ENCODE measurements around the gene SMIM1. TPM values are rescaled to one million over a fixed set of nuclear protein-coding genes. Genes with fewer than 3 reads are reported as not detected.

The SMIM1 gene
- total RNA-seq, 1 experiment from 2014 or later: 2.7 TPM

- TF ChIP-seq CTCF (IDR thresholded peaks at IDR 0.05; ENCODE audit: unreplicated experiment): no peak
- BruUV-seq (replicated peaks): no TSS peak
- CTCF ChIA-PET: no interaction called here
Measured at GRCh38 chr1:3736131-3736561, 36.4 kb upstream of the SMIM1 start.

DNA sequence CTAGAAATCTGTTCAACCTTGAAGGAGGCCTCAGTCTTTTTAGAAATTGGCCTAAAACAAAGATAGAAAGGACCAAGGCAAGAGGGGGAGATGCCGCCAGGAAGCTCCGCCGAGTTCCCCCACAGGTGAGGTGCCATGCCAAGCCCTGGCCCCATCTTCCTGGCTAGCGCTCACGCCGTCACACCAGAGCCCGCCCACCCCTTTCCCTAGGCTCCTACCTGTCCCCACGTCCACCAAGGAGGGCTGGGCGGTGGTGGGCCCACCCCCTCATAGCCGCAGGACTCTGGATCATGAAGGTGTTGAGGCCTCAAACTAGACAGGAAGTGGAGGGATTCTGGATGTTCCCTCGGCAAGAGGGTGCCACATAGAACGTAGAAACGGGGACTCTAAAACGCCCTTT is 35.8 kb upstream of the SMIM1 start:
- no peak for TF ChIP-seq CTCF (IDR thresholded peaks at IDR 0.05; ENCODE audit: unreplicated experiment)
- CTCF ChIA-PET: no interaction called here
- intact Hi-C loops (cut with micrococcal nuclease; ENCODE audit: unreplicated experiment): no loop called here
- DNase-seq: no peak
- H3K9me3 Mint-ChIP-seq (ENCODE audit: low read depth, unreplicated experiment): no peaks in the 10 kb centered on the region
- no peaks in the 10 kb centered on the region for H3K4me1 Mint-ChIP-seq (ENCODE audit: low read depth, unreplicated experiment)
- no peaks in the 10 kb centered on the region for H3K27me3 Mint-ChIP-seq (ENCODE audit: unreplicated experiment)
- no peak overlapping the region for H3K4me3 Mint-ChIP-seq (ENCODE audit: low read depth, unreplicated experiment)
- no TSS peak for BruUV-seq (replicated peaks)
- no peak overlapping the region for H3K27ac Mint-ChIP-seq (ENCODE audit: unreplicated experiment)
- H3K36me3 Mint-ChIP-seq (ENCODE audit: insufficient read depth, unreplicated experiment): no peaks in the 10 kb centered on the region

More at GRCh38 chr1:3736131-3736561, 36.4 kb upstream of the SMIM1 start:
- H3K4me1 Mint-ChIP-seq (ENCODE audit: low read depth, unreplicated experiment): no peaks in the 10 kb centered on the region
- H3K9me3 Mint-ChIP-seq (ENCODE audit: low read depth, unreplicated experiment): no peaks in the 10 kb centered on the region
- H3K27ac Mint-ChIP-seq (ENCODE audit: unreplicated experiment): no peak overlapping the region
- intact Hi-C loops (cut with micrococcal nuclease; ENCODE audit: unreplicated experiment): no loop called here
- H3K27me3 Mint-ChIP-seq (ENCODE audit: unreplicated experiment): no peaks in the 10 kb centered on the region
- no peak overlapping the region for H3K4me3 Mint-ChIP-seq (ENCODE audit: low read depth, unreplicated experiment)
- no peaks in the 10 kb centered on the region for H3K36me3 Mint-ChIP-seq (ENCODE audit: insufficient read depth, unreplicated experiment)
- no peak for DNase-seq

DNA sequence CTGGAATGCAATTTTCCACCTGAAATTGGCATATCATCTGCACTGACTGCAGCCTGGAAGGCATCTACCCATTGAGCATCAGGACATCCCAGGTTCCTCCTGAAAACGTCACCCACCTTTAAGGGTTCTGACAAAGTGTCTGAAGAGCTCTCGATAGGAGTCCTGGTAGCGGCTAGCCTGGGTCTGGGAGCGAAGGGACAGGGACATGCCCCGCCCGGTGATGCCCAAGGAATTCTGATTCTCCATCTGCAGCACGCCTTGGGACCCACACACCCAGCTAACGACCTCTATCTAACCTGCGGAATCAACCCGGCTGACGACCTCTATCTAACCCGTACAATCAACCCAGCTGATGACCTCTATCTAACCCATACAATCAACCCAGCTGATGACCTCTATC is 33.6 kb upstream of the SMIM1 start:
- H3K36me3 Mint-ChIP-seq (ENCODE audit: insufficient read depth, unreplicated experiment): no peaks in the 10 kb centered on the region
- H3K27ac Mint-ChIP-seq (ENCODE audit: unreplicated experiment): no peak overlapping the region
- intact Hi-C loops (cut with micrococcal nuclease; ENCODE audit: unreplicated experiment): no loop called here
- H3K4me3 Mint-ChIP-seq (ENCODE audit: low read depth, unreplicated experiment): no peak overlapping the region
- no peak for TF ChIP-seq CTCF (IDR thresholded peaks at IDR 0.05; ENCODE audit: unreplicated experiment)
- no TSS peak for BruUV-seq (replicated peaks)
- H3K4me1 Mint-ChIP-seq (ENCODE audit: low read depth, unreplicated experiment): no peaks in the 10 kb centered on the region
- no peaks in the 10 kb centered on the region for H3K27me3 Mint-ChIP-seq (ENCODE audit: unreplicated experiment)
- DNase-seq: no peak
- CTCF ChIA-PET: no interaction called here
- no peaks in the 10 kb centered on the region for H3K9me3 Mint-ChIP-seq (ENCODE audit: low read depth, unreplicated experiment)

DNA sequence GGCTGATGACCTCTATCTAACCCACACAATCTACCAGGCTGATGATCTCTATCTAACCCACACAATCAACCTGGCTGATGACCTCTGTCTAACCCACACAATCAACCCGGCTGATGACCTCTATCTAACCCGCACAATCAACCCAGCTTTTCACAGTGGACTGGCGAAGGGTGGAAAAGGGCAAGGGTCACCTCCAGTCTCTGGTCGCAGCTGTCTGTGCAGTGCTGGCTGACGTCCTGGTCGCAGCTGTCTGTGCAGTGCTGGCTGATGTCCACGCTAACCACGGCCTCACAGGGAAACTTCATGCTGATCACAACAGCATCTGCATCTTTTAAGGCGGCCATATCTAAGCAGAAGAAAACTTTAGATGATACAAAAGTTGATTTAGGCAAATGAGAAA is 32.5 kb upstream of the SMIM1 start:
- peaks cover 3% of the 10 kb centered on the region for H3K4me1 Mint-ChIP-seq (ENCODE audit: low read depth, unreplicated experiment)
- H3K27me3 Mint-ChIP-seq (ENCODE audit: unreplicated experiment): no peaks in the 10 kb centered on the region
- no peaks in the 10 kb centered on the region for H3K9me3 Mint-ChIP-seq (ENCODE audit: low read depth, unreplicated experiment)
- CTCF ChIA-PET: no interaction called here
- H3K4me3 Mint-ChIP-seq (ENCODE audit: low read depth, unreplicated experiment): no peak overlapping the region
- no peak for TF ChIP-seq CTCF (IDR thresholded peaks at IDR 0.05; ENCODE audit: unreplicated experiment)
- no TSS peak for BruUV-seq (replicated peaks)
- no peak overlapping the region for H3K27ac Mint-ChIP-seq (ENCODE audit: unreplicated experiment)
- intact Hi-C loops (cut with micrococcal nuclease; ENCODE audit: unreplicated experiment): no loop called here
- DNase-seq: no peak
- peaks cover 4% of the 10 kb centered on the region for H3K36me3 Mint-ChIP-seq (ENCODE audit: insufficient read depth, unreplicated experiment)

DNA sequence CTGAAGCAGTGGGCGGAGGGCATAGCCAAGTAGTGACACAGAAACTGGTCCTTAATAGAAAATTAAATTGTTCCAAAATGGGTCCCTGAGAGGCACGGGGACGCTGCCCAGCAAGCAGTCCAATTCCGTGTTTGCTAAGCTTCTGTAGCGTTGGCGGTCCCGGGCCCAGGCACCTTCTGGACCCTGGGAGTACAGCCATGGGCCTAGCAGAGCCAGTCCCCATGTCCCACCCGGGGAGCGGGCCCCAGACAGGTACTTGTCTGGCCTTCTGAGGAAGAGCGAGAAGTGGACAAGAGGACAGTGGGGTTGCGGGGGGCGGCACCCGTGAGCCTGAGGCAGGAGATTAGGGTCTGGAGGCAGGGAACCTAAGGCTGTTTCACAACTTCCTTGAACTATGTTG is 31.8 kb upstream of the SMIM1 start:
- Mint-ChIP-seq H3K27ac (ENCODE audit: unreplicated experiment) (no peak overlapping the region), H3K9me3 (ENCODE audit: low read depth, unreplicated experiment) (no peaks in the 10 kb centered on the region), H3K27me3 (ENCODE audit: unreplicated experiment) (no peaks in the 10 kb centered on the region), H3K4me1 (ENCODE audit: low read depth, unreplicated experiment) (peaks cover 8% of the 10 kb centered on the region), H3K36me3 (ENCODE audit: insufficient read depth, unreplicated experiment) (peaks cover 6% of the 10 kb centered on the region), H3K4me3 (ENCODE audit: low read depth, unreplicated experiment) (no peak overlapping the region)
- no TSS peak for BruUV-seq (replicated peaks)
- no peak for TF ChIP-seq CTCF (IDR thresholded peaks at IDR 0.05; ENCODE audit: unreplicated experiment)
- intact Hi-C loops (cut with micrococcal nuclease; ENCODE audit: unreplicated experiment): no loop called here
- no peak for DNase-seq
- CTCF ChIA-PET: no interaction called here
